Effector memory CD4-positive, alpha-beta T cell (primary cell): ENCODE data around the gene C22orf42.
"Not testable (repeated sequence)": the region's sequence is repeated elsewhere in the genome, so short reads cannot be mapped to it uniquely, and the experiment has no call there.

Source experiments
- DNase-seq, 3 donors: peaks; one replicate each; pipeline ENCODE4 v3.0.0-alpha.2; 2020
- H3K27ac ChIP-seq: 2 replicates; pipeline ENCODE4 v1.7.0; 2013; ENCODE audit warnings: mild to moderate bottlenecking, low read length, moderate library complexity; ENCODE audit not compliant: insufficient read depth, poor library complexity, severe bottlenecking
- H3K27me3 ChIP-seq: replicated peaks from 2 replicates; pipeline ENCODE4 v1.7.0; 2013; ENCODE audit warnings: mild to moderate bottlenecking, low read length; ENCODE audit not compliant: insufficient read depth, control insufficient read depth, poor library complexity, severe bottlenecking
- H3K36me3 ChIP-seq: 2 replicates; pipeline ENCODE4 v1.7.0; 2013; ENCODE audit warnings: mild to moderate bottlenecking, low read length, moderate library complexity; ENCODE audit not compliant: control insufficient read depth, insufficient read depth
- H3K4me1 ChIP-seq: 2 replicates; pipeline ENCODE4 v1.7.0; 2013; ENCODE audit warnings: low read length, mild to moderate bottlenecking; ENCODE audit not compliant: control insufficient read depth, insufficient read depth, poor library complexity, severe bottlenecking
- H3K4me3 ChIP-seq: 2 replicates; pipeline ENCODE4 v1.7.0; 2013; ENCODE audit warnings: low read length, low read depth, mild to moderate bottlenecking; ENCODE audit not compliant: insufficient read depth, poor library complexity, severe bottlenecking
- H3K9me3 ChIP-seq: 2 replicates; pipeline ENCODE4 v1.7.0; 2013; ENCODE audit warnings: mild to moderate bottlenecking, low read length, moderate library complexity; ENCODE audit not compliant: control insufficient read depth

The C22orf42 gene

GRCh38 chr22:32136881-32137280 is 22.2 kb downstream of the C22orf42 start:
- DNase-seq, H3K27me3 ChIP-seq, H3K36me3 ChIP-seq, H3K9me3 ChIP-seq, H3K4me1 ChIP-seq, H3K27ac ChIP-seq, H3K4me3 ChIP-seq: not testable (repeated sequence)

GRCh38 chr22:32135958-32136357 is 23.1 kb downstream of the C22orf42 start:
- not testable (repeated sequence) for H3K27me3 ChIP-seq, H3K27ac ChIP-seq, H3K36me3 ChIP-seq, H3K9me3 ChIP-seq, DNase-seq, H3K4me1 ChIP-seq, H3K4me3 ChIP-seq

GRCh38 chr22:32134796-32135195 is 24.3 kb downstream of the C22orf42 start:
- not testable (repeated sequence) for H3K4me3 ChIP-seq, H3K27ac ChIP-seq, DNase-seq, H3K9me3 ChIP-seq, H3K36me3 ChIP-seq, H3K4me1 ChIP-seq, H3K27me3 ChIP-seq

- Histone ChIP-seq H3K27me3 (no peaks in the 10 kb centered on the region), H3K4me1 (no peaks in the 10 kb centered on the region), H3K9me3 (no peaks in the 10 kb centered on the region), H3K27ac (no peak overlapping the region), H3K36me3 (no peaks in the 10 kb centered on the region), H3K4me3 (no peak overlapping the region)
- no peak for DNase-seq
These were observed 26.3 kb downstream of the C22orf42 start for GRCh38 chr22:32132783-32133182.

- H3K4me1 ChIP-seq, result no peaks in the 10 kb centered on the region
- no peak overlapping the region for H3K27ac ChIP-seq
- no peak overlapping the region for H3K4me3 ChIP-seq
- no peak for DNase-seq
- no peaks in the 10 kb centered on the region for H3K36me3 ChIP-seq
- H3K9me3 ChIP-seq, result no peaks in the 10 kb centered on the region
- no peaks in the 10 kb centered on the region for H3K27me3 ChIP-seq
These were observed 27.0 kb downstream of the C22orf42 start for GRCh38 chr22:32132126-32132525.

GRCh38 chr22:32130464-32130863 is 28.6 kb downstream of the C22orf42 start:
- no peak overlapping the region for H3K27ac ChIP-seq

GRCh38 chr22:32127904-32128303 is 31.2 kb downstream of the C22orf42 start:
- Histone ChIP-seq H3K4me3 (no peak overlapping the region), H3K27ac (no peak overlapping the region), H3K36me3 (no peaks in the 10 kb centered on the region), H3K9me3 (no peaks in the 10 kb centered on the region), H3K27me3 (no peaks in the 10 kb centered on the region), H3K4me1 (no peaks in the 10 kb centered on the region)
- DNase-seq, result no peak

More at GRCh38 chr22:32130464-32130863, 28.6 kb downstream of the C22orf42 start:
- Histone ChIP-seq H3K4me1 (no peaks in the 10 kb centered on the region), H3K4me3 (no peak overlapping the region), H3K27me3 (no peaks in the 10 kb centered on the region), H3K36me3 (no peaks in the 10 kb centered on the region), H3K9me3 (no peaks in the 10 kb centered on the region)
- DNase-seq, result no peak

- H3K9me3 ChIP-seq, result no peaks in the 10 kb centered on the region
- no peaks in the 10 kb centered on the region for H3K36me3 ChIP-seq
- no peaks in the 10 kb centered on the region for H3K4me1 ChIP-seq
- no peak overlapping the region for H3K27ac ChIP-seq
- no peaks in the 10 kb centered on the region for H3K27me3 ChIP-seq
- H3K4me3 ChIP-seq, result no peak overlapping the region
- no peak for DNase-seq
These were observed 35.4 kb downstream of the C22orf42 start for GRCh38 chr22:32123657-32124056.

GRCh38 chr22:32122899-32123298 is 36.2 kb downstream of the C22orf42 start:
- Histone ChIP-seq H3K9me3 (no peaks in the 10 kb centered on the region), H3K27me3 (no peaks in the 10 kb centered on the region), H3K27ac (no peak overlapping the region), H3K4me1 (no peaks in the 10 kb centered on the region), H3K36me3 (no peaks in the 10 kb centered on the region), H3K4me3 (no peak overlapping the region)
- no peak for DNase-seq

- H3K27me3 ChIP-seq, result no peaks in the 10 kb centered on the region
- H3K4me3 ChIP-seq, result no peak overlapping the region
- H3K36me3 ChIP-seq, result no peaks in the 10 kb centered on the region
- no peak for DNase-seq
- no peaks in the 10 kb centered on the region for H3K4me1 ChIP-seq
- no peak overlapping the region for H3K27ac ChIP-seq
- no peaks in the 10 kb centered on the region for H3K9me3 ChIP-seq
These were observed 38.5 kb downstream of the C22orf42 start for GRCh38 chr22:32120603-32121002.
